ENCODE results near the gene TRIM67. TPM values are rescaled to one million over a fixed set of nuclear protein-coding genes. Genes with fewer than 3 reads are reported as not detected.

TRIM67 gene
- total RNA-seq, 1 experiment from 2014 or later = not detected

GRCh38 chr1:231196307-231196706, 34.4 kb downstream of the TRIM67 start:
- H4K20me1 ChIP-seq (ENCODE audit: insufficient read depth) = no peaks in the 10 kb centered on the region
- ChIA-PET POLR2A (ENCODE audit: unreplicated experiment) (no interaction called here), CTCF (interaction anchor here (0.5 kb wide), 1 partner anchor 39 kb away, joined by 3 read pairs; no protein-coding TSS in a partner anchor)
- H3K9me2 ChIP-seq (ENCODE audit: insufficient read depth) = no peaks in the 10 kb centered on the region
- no peaks in the 10 kb centered on the region for H3K79me2 ChIP-seq (ENCODE audit: low read depth)
- H3K4me2 ChIP-seq = no peak overlapping the region
- H3K9me3 ChIP-seq (ENCODE audit: insufficient read depth, low read depth) = no peaks in the 10 kb centered on the region
- H3K27ac ChIP-seq = no peak overlapping the region
- H3K36me3 ChIP-seq (ENCODE audit: low read depth) = no peaks in the 10 kb centered on the region
- 0 out of 2 replicates have a peak, but pooled peaks cover 5% of the 10 kb centered on the region for H3K4me1 ChIP-seq (replicated peaks; ENCODE audit: insufficient read depth)
- no peak overlapping the region for H2AFZ ChIP-seq
- intact Hi-C loops (cut with micrococcal nuclease; ENCODE audit: unreplicated experiment) = no loop called here
- no peaks in the 10 kb centered on the region for H3F3A ChIP-seq (ENCODE audit: insufficient read depth, low read depth)
- H3K27me3 ChIP-seq (ENCODE audit: insufficient read depth, low read depth) = peaks cover 91% of the 10 kb centered on the region
- TF ChIP-seq EZH2 (IDR thresholded peaks at IDR 0.05; ENCODE audit: low read depth) (no peak), CTCF (conservative IDR thresholded peaks at IDR 0.05) (no peak)
- H3K4me3 ChIP-seq = no peak overlapping the region
- no peak for DNase-seq
- no TSS peak for BruUV-seq (replicated peaks)

DNA sequence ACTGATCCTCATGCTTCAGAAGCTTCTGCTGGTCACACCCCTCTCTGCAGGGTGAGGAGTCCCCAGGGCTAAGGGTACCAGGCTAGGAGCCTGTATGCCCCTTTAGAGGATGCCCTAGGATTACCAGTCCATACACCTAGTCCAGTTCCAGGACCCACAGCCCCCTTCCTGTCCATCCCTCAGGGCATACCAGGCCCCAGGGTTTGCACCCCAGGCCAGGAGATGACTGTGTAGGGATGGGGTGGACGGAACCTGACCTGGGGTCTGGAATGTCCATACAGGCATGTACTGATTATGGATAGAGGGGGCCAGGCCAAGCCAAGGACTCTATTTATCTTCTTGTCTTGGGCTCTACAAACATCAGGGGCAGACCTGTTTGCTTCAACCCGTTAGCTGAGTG, 34.9 kb downstream of the TRIM67 start:
- CTCF ChIA-PET = no interaction called here

DNA sequence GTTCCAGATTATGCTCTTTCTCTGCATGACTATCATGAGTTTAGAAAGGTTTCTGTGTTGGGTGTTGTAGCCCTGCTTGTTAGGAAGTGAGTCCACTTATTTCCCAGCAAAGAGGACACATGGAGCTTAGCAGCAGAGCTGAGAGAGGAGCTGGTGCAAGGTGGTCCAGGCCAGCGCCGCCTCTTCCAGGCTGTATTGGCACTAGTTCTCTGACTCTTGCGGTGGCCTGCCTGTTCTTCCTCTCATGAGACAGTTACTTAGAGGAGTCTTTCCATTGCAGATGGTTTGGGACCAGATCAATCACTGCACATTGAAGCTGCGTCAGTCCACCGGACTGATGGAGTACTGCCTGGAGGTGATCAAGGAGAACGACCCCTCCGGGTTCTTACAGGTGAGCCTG, 38.0 kb downstream of the TRIM67 start:
- Histone ChIP-seq H3K36me3 (ENCODE audit: low read depth) (no peaks in the 10 kb centered on the region), H3K27me3 (ENCODE audit: insufficient read depth, low read depth) (peaks cover 93% of the 10 kb centered on the region), H4K20me1 (ENCODE audit: insufficient read depth) (no peaks in the 10 kb centered on the region), H3K4me3 (no peak overlapping the region), H3F3A (ENCODE audit: insufficient read depth, low read depth) (no peaks in the 10 kb centered on the region), H3K79me2 (ENCODE audit: low read depth) (no peaks in the 10 kb centered on the region), H3K9me2 (ENCODE audit: insufficient read depth) (no peaks in the 10 kb centered on the region), H2AFZ (no peak overlapping the region), H3K4me1 (replicated peaks; ENCODE audit: insufficient read depth) (no peaks in the 10 kb centered on the region), H3K4me2 (no peak overlapping the region), H3K9me3 (ENCODE audit: insufficient read depth, low read depth) (no peaks in the 10 kb centered on the region), H3K27ac (no peak overlapping the region)
- POLR2A ChIA-PET (ENCODE audit: unreplicated experiment) = no interaction called here
- intact Hi-C loops (cut with micrococcal nuclease; ENCODE audit: unreplicated experiment) = no loop called here
- no peak for DNase-seq
- no TSS peak for BruUV-seq (replicated peaks)
- CTCF ChIA-PET = no interaction called here
- TF ChIP-seq EZH2 (IDR thresholded peaks at IDR 0.05; ENCODE audit: low read depth) (no peak), CTCF (conservative IDR thresholded peaks at IDR 0.05) (no peak)

More for the DNA sequence above, 34.9 kb downstream of the TRIM67 start:
- BruUV-seq (replicated peaks) = no TSS peak
- no peak overlapping the region for H2AFZ ChIP-seq
- H3K9me3 ChIP-seq (ENCODE audit: insufficient read depth, low read depth) = no peaks in the 10 kb centered on the region
- H4K20me1 ChIP-seq (ENCODE audit: insufficient read depth) = no peaks in the 10 kb centered on the region
- no peaks in the 10 kb centered on the region for H3F3A ChIP-seq (ENCODE audit: insufficient read depth, low read depth)
- intact Hi-C loops (cut with micrococcal nuclease; ENCODE audit: unreplicated experiment) = no loop called here
- H3K4me2 ChIP-seq = no peak overlapping the region
- no peak overlapping the region for H3K4me3 ChIP-seq
- H3K79me2 ChIP-seq (ENCODE audit: low read depth) = no peaks in the 10 kb centered on the region
- no peak for TF ChIP-seq EZH2 (IDR thresholded peaks at IDR 0.05; ENCODE audit: low read depth)
- TF ChIP-seq CTCF (conservative IDR thresholded peaks at IDR 0.05) = no peak
- H3K27me3 ChIP-seq (ENCODE audit: insufficient read depth, low read depth) = peaks cover 91% of the 10 kb centered on the region
- DNase-seq = no peak
- POLR2A ChIA-PET (ENCODE audit: unreplicated experiment) = no interaction called here
- H3K27ac ChIP-seq = no peak overlapping the region
- 0 out of 2 replicates have a peak, but pooled peaks cover 5% of the 10 kb centered on the region for H3K4me1 ChIP-seq (replicated peaks; ENCODE audit: insufficient read depth)
- no peaks in the 10 kb centered on the region for H3K36me3 ChIP-seq (ENCODE audit: low read depth)
- H3K9me2 ChIP-seq (ENCODE audit: insufficient read depth) = no peaks in the 10 kb centered on the region
